ENCODE measurements around the gene CHCHD3. TPM values are rescaled to one million over a fixed set of nuclear protein-coding genes. Genes with fewer than 3 reads are reported as not detected.

CHCHD3 gene
- total RNA-seq, 1 donor from 2014 or later: 107 TPM

GRCh38 chr7:132745510-132745909, 336.4 kb downstream of the CHCHD3 start:
- no peak for DNase-seq (ENCODE audit: low read depth, low spot score)
- Mint-ChIP-seq H3K4me1 (peaks cover 8% of the 10 kb centered on the region), H3K4me3 (no peak overlapping the region), H3K27me3 (ENCODE audit: low read depth) (no peaks in the 10 kb centered on the region), H3K9me3 (peaks cover 19% of the 10 kb centered on the region), H3K27ac (ENCODE audit: unreplicated experiment) (no peak overlapping the region), H3K36me3 (ENCODE audit: low read depth) (peaks cover 9% of the 10 kb centered on the region)
- no peak for TF ChIP-seq CTCF (conservative IDR thresholded peaks at IDR 0.05)

GRCh38 chr7:132743974-132744373, 337.9 kb downstream of the CHCHD3 start:
- H3K4me1 Mint-ChIP-seq: no peaks in the 10 kb centered on the region
- H3K27ac Mint-ChIP-seq (ENCODE audit: unreplicated experiment): no peak overlapping the region
- H3K36me3 Mint-ChIP-seq (ENCODE audit: low read depth): peaks cover 9% of the 10 kb centered on the region
- H3K4me3 Mint-ChIP-seq: no peak overlapping the region
- no peak for DNase-seq (ENCODE audit: low read depth, low spot score)
- H3K9me3 Mint-ChIP-seq: peaks cover 19% of the 10 kb centered on the region
- no peak for TF ChIP-seq CTCF (conservative IDR thresholded peaks at IDR 0.05)
- peaks cover 10% of the 10 kb centered on the region for H3K27me3 Mint-ChIP-seq (ENCODE audit: low read depth)

GRCh38 chr7:132742189-132742612, 339.7 kb downstream of the CHCHD3 start:
- peaks cover 12% of the 10 kb centered on the region for H3K9me3 Mint-ChIP-seq
- H3K27ac Mint-ChIP-seq (ENCODE audit: unreplicated experiment): no peak overlapping the region

GRCh38 chr7:132740176-132740575, 341.7 kb downstream of the CHCHD3 start:
- no peak for TF ChIP-seq CTCF (conservative IDR thresholded peaks at IDR 0.05)
- DNase-seq (ENCODE audit: low read depth, low spot score): no peak
- peaks cover 9% of the 10 kb centered on the region for H3K36me3 Mint-ChIP-seq (ENCODE audit: low read depth)
- no peak overlapping the region for H3K4me3 Mint-ChIP-seq
- H3K4me1 Mint-ChIP-seq: peaks cover 5% of the 10 kb centered on the region
- peaks cover 7% of the 10 kb centered on the region for H3K9me3 Mint-ChIP-seq
- peaks cover 12% of the 10 kb centered on the region for H3K27me3 Mint-ChIP-seq (ENCODE audit: low read depth)
- H3K27ac Mint-ChIP-seq (ENCODE audit: unreplicated experiment): no peak overlapping the region

More at GRCh38 chr7:132742189-132742612, 339.7 kb downstream of the CHCHD3 start:
- Mint-ChIP-seq H3K4me3 (no peak overlapping the region), H3K27me3 (ENCODE audit: low read depth) (peaks cover 12% of the 10 kb centered on the region), H3K4me1 (peaks cover 5% of the 10 kb centered on the region), H3K36me3 (ENCODE audit: low read depth) (peaks cover 9% of the 10 kb centered on the region)
- no peak for DNase-seq (ENCODE audit: low read depth, low spot score)
- no peak for TF ChIP-seq CTCF (conservative IDR thresholded peaks at IDR 0.05)

GRCh38 chr7:132739271-132739955, 342.5 kb downstream of the CHCHD3 start:
- Mint-ChIP-seq H3K4me3 (no peak overlapping the region), H3K27me3 (ENCODE audit: low read depth) (peaks cover 12% of the 10 kb centered on the region), H3K27ac (ENCODE audit: unreplicated experiment) (no peak overlapping the region), H3K4me1 (peaks cover 5% of the 10 kb centered on the region), H3K9me3 (peaks cover 7% of the 10 kb centered on the region), H3K36me3 (ENCODE audit: low read depth) (peaks cover 8% of the 10 kb centered on the region)
- DNase-seq (ENCODE audit: low read depth, low spot score): no peak
- TF ChIP-seq CTCF (conservative IDR thresholded peaks at IDR 0.05): no peak

All from neural crest cell (in vitro differentiated cells).